HL-60 (cell line): ENCODE measurements around the gene MICAL2.

Experiments used
- DNase-seq, 2 experiments: peaks; one replicate each; pipeline ENCODE4 v3.0.0-alpha.2; 2010 to 2020; ENCODE audit warnings: low read depth in 1 of 2, low spot score in 1 of 2
- H3K27ac ChIP-seq: fragments of 250-450 bp; sonication (Bioruptor Pico); replicated peaks from 2 replicates; pipeline ENCODE4 v1.5.1; 2020; ENCODE audit warnings: mild to moderate bottlenecking, moderate library complexity
- H3K27me3 ChIP-seq: fragments of 250-450 bp; sonication (Bioruptor Pico); 2 replicates; pipeline ENCODE4 v1.5.1; 2021; ENCODE audit warnings: mild to moderate bottlenecking, moderate library complexity; ENCODE audit not compliant: insufficient read depth, poor library complexity, severe bottlenecking
- H3K4me3 ChIP-seq: replicated peaks from 2 replicates; pipeline ENCODE4 v1.5.1; 2011; ENCODE audit warnings: mild to moderate bottlenecking, control low read depth, low read length; ENCODE audit not compliant: insufficient read depth
- GABPA ChIP-seq: IDR thresholded peaks from 2 replicates; pipeline ENCODE4 v1.6.1; 2012; ENCODE audit warnings: low read depth
- POLR2AphosphoS5 ChIP-seq: IDR thresholded peaks from 2 replicates; pipeline ENCODE4 v1.6.1; 2012; ENCODE audit warnings: low read depth
- SPI1 ChIP-seq: IDR thresholded peaks from 2 replicates; pipeline ENCODE4 v1.6.1; 2012; ENCODE audit warnings: low read depth, mild to moderate bottlenecking, borderline replicate concordance
- TF ChIP-seq, protein P1 (sequence below): IDR thresholded peaks from 2 replicates; pipeline ENCODE4 v1.6.1; 2012; ENCODE audit warnings: low read depth; ENCODE audit not compliant: insufficient replicate concordance
- TF ChIP-seq, protein P2 (sequence below): IDR thresholded peaks from one replicate; pipeline ENCODE4 v1.5.1; 2011; ENCODE audit warnings: low read length, control low read depth, inconsistent platforms; ENCODE audit not compliant: insufficient read depth

Gene MICAL2

DNA sequence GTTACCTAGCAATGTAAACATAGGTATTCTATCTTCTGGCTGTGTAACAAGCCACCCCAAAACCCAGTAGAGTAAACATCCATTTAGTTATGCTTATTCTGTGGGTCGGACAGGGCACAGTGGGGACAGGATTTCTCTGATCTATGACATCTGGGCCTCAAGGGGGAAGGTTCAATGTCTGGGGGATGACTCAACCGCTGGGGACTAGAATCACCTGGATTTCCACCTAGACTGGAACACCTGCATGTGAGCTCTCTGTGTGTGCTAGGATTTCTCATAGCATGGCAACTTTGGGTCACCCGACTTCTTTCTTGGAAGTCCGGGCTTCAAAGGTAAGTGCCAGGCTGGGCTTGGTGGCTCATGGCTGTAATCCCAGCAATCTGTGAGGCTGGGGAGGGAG lies 36.5 kb upstream of the MICAL2 start:
- Histone ChIP-seq H3K4me3 (no peak overlapping the region), H3K27me3 (no peaks in the 10 kb centered on the region), H3K27ac (no peak overlapping the region)
- DNase-seq, result no peak
- TF ChIP-seq, protein P1, sequence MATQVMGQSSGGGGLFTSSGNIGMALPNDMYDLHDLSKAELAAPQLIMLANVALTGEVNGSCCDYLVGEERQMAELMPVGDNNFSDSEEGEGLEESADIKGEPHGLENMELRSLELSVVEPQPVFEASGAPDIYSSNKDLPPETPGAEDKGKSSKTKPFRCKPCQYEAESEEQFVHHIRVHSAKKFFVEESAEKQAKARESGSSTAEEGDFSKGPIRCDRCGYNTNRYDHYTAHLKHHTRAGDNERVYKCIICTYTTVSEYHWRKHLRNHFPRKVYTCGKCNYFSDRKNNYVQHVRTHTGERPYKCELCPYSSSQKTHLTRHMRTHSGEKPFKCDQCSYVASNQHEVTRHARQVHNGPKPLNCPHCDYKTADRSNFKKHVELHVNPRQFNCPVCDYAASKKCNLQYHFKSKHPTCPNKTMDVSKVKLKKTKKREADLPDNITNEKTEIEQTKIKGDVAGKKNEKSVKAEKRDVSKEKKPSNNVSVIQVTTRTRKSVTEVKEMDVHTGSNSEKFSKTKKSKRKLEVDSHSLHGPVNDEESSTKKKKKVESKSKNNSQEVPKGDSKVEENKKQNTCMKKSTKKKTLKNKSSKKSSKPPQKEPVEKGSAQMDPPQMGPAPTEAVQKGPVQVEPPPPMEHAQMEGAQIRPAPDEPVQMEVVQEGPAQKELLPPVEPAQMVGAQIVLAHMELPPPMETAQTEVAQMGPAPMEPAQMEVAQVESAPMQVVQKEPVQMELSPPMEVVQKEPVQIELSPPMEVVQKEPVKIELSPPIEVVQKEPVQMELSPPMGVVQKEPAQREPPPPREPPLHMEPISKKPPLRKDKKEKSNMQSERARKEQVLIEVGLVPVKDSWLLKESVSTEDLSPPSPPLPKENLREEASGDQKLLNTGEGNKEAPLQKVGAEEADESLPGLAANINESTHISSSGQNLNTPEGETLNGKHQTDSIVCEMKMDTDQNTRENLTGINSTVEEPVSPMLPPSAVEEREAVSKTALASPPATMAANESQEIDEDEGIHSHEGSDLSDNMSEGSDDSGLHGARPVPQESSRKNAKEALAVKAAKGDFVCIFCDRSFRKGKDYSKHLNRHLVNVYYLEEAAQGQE, result no peak
- TF ChIP-seq SPI1, result no peak
- TF ChIP-seq GABPA, result no peak
- TF ChIP-seq POLR2AphosphoS5, result no peak
- TF ChIP-seq, protein P2, sequence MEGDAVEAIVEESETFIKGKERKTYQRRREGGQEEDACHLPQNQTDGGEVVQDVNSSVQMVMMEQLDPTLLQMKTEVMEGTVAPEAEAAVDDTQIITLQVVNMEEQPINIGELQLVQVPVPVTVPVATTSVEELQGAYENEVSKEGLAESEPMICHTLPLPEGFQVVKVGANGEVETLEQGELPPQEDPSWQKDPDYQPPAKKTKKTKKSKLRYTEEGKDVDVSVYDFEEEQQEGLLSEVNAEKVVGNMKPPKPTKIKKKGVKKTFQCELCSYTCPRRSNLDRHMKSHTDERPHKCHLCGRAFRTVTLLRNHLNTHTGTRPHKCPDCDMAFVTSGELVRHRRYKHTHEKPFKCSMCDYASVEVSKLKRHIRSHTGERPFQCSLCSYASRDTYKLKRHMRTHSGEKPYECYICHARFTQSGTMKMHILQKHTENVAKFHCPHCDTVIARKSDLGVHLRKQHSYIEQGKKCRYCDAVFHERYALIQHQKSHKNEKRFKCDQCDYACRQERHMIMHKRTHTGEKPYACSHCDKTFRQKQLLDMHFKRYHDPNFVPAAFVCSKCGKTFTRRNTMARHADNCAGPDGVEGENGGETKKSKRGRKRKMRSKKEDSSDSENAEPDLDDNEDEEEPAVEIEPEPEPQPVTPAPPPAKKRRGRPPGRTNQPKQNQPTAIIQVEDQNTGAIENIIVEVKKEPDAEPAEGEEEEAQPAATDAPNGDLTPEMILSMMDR, result no peak

DNA sequence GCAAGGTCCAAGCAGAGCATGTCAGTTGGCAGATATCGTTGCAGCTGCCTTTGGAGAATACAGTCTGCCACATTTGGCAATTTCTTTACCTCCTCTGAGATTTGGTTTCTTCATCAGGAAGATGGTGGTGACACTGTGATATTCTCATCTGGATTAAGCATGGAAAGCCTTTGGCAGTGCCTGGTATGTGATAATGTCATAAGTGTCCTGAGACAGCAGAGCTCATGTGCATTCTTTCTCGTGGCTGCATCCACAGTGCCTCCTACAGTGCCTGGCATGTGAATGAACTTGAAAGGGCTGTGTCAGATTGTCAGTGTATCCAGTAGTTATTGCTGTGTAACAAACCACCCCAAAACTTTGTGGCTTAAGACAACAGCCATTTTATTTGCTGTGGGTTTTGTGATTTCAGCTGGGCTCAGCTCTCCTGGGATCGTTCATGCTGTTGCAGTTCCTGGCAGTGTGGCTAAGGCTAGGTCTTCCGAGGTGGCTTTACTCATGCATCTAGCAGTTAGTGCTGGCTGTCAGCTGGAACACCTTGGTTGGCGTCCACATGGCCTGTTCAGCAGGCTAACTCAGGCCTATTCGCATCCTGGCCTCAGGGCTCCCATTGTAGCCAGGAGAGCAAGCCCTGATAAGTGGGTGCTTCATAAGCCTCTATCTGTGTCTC lies 35.7 kb upstream of the MICAL2 start:
- Histone ChIP-seq H3K4me3 (no peak overlapping the region), H3K27ac (no peak overlapping the region), H3K27me3 (no peaks in the 10 kb centered on the region)
- TF ChIP-seq SPI1 (no peak), GABPA (no peak), POLR2AphosphoS5 (no peak)
- TF ChIP-seq, protein P1, result no peak
- TF ChIP-seq, protein P2, result no peak
- DNase-seq, result no peak

DNA sequence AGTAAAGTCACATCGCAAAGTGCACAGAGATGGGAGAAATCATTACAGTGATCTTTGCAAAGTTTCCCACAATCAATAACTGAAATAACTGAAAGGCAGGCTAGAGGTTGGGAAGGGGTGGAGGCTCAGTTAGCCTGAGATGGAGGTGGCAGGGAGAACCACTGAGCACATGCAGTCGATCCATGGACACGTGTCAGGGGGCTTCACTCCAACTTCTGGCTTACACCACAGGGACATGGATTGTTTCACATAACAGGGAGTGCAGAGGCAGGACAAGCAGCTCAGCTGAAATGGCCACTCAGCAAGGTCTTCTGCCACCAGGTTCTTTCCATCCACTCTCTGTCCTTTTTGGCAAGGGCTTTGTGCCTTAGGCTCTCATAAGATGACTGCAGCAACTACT lies 35.1 kb upstream of the MICAL2 start:
- no peak for DNase-seq
- Histone ChIP-seq H3K27ac (no peak overlapping the region), H3K27me3 (no peaks in the 10 kb centered on the region), H3K4me3 (no peak overlapping the region)
- TF ChIP-seq, protein P2, result no peak
- TF ChIP-seq SPI1, result no peak
